ENCODE measurements around the gene MOBP.

The MOBP gene

GRCh38 chr3:39426312-39426711, 41.2 kb upstream of the MOBP start:
- TF ChIP-seq, protein P1, sequence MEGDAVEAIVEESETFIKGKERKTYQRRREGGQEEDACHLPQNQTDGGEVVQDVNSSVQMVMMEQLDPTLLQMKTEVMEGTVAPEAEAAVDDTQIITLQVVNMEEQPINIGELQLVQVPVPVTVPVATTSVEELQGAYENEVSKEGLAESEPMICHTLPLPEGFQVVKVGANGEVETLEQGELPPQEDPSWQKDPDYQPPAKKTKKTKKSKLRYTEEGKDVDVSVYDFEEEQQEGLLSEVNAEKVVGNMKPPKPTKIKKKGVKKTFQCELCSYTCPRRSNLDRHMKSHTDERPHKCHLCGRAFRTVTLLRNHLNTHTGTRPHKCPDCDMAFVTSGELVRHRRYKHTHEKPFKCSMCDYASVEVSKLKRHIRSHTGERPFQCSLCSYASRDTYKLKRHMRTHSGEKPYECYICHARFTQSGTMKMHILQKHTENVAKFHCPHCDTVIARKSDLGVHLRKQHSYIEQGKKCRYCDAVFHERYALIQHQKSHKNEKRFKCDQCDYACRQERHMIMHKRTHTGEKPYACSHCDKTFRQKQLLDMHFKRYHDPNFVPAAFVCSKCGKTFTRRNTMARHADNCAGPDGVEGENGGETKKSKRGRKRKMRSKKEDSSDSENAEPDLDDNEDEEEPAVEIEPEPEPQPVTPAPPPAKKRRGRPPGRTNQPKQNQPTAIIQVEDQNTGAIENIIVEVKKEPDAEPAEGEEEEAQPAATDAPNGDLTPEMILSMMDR (IDR thresholded peaks at IDR 0.05; ENCODE audit: low read depth, low read length): no peak
- Histone ChIP-seq H3K27ac (no peak overlapping the region), H3K4me3 (ENCODE audit: low read depth, low read length) (no peak overlapping the region), H3K27me3 (ENCODE audit: insufficient read depth, low read depth, severe bottlenecking) (no peaks in the 10 kb centered on the region), H3K9me3 (ENCODE audit: severe bottlenecking) (no peaks in the 10 kb centered on the region), H3K36me3 (no peaks in the 10 kb centered on the region)
- DNase-seq: no peak

DNA sequence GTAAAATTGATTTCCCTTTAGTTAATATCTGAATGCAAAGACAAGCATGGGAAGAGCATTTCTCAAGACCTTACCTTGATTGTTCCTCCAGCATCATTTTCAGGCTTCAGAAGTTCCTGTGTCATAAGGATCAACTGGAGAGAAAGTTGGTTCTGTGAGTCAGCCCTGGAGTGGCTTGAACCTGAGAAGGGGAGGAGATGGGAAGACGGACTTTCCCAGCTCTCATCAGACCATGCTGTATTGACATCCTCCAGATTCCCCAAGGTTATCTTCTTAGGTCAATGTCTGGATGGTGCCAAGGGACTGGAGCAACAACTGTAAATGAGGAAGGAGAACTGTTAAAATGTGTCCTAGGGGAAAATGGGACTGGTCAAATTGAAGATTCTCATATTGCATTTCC, 40.0 kb upstream of the MOBP start:
- H3K9me3 ChIP-seq (ENCODE audit: severe bottlenecking): no peaks in the 10 kb centered on the region
- no peaks in the 10 kb centered on the region for H3K27me3 ChIP-seq (ENCODE audit: insufficient read depth, low read depth, severe bottlenecking)
- no peak for DNase-seq
- no peaks in the 10 kb centered on the region for H3K36me3 ChIP-seq
- no peak overlapping the region for H3K4me3 ChIP-seq (ENCODE audit: low read depth, low read length)
- H3K27ac ChIP-seq: no peak overlapping the region
- TF ChIP-seq, protein P1 (IDR thresholded peaks at IDR 0.05; ENCODE audit: low read depth, low read length): no peak

GRCh38 chr3:39428745-39429201, 38.7 kb upstream of the MOBP start:
- Histone ChIP-seq H3K27ac (no peak overlapping the region), H3K4me3 (ENCODE audit: low read depth, low read length) (no peak overlapping the region), H3K27me3 (ENCODE audit: insufficient read depth, low read depth, severe bottlenecking) (no peaks in the 10 kb centered on the region), H3K9me3 (ENCODE audit: severe bottlenecking) (no peaks in the 10 kb centered on the region), H3K36me3 (no peaks in the 10 kb centered on the region)
- TF ChIP-seq, protein P1 (IDR thresholded peaks at IDR 0.05; ENCODE audit: low read depth, low read length): no peak
- no peak for DNase-seq

- DNase-seq: no peak
- Histone ChIP-seq H3K9me3 (ENCODE audit: severe bottlenecking) (no peaks in the 10 kb centered on the region), H3K36me3 (no peaks in the 10 kb centered on the region), H3K27ac (no peak overlapping the region), H3K27me3 (ENCODE audit: insufficient read depth, low read depth, severe bottlenecking) (no peaks in the 10 kb centered on the region), H3K4me3 (ENCODE audit: low read depth, low read length) (no peak overlapping the region)
- TF ChIP-seq, protein P1 (IDR thresholded peaks at IDR 0.05; ENCODE audit: low read depth, low read length): no peak
Measured at GRCh38 chr3:39429466-39429865, 38.0 kb upstream of the MOBP start.

- TF ChIP-seq, protein P1 (IDR thresholded peaks at IDR 0.05; ENCODE audit: low read depth, low read length): no peak
- H3K4me3 ChIP-seq (ENCODE audit: low read depth, low read length): no peak overlapping the region
- H3K27me3 ChIP-seq (ENCODE audit: insufficient read depth, low read depth, severe bottlenecking): no peaks in the 10 kb centered on the region
- no peaks in the 10 kb centered on the region for H3K36me3 ChIP-seq
- DNase-seq: no peak
- H3K9me3 ChIP-seq (ENCODE audit: severe bottlenecking): no peaks in the 10 kb centered on the region
- no peak overlapping the region for H3K27ac ChIP-seq
Measured at GRCh38 chr3:39432342-39432741, 35.1 kb upstream of the MOBP start.

- no peaks in the 10 kb centered on the region for H3K9me3 ChIP-seq (ENCODE audit: severe bottlenecking)
- H3K27me3 ChIP-seq (ENCODE audit: insufficient read depth, low read depth, severe bottlenecking): no peaks in the 10 kb centered on the region
- no peak overlapping the region for H3K27ac ChIP-seq
- H3K36me3 ChIP-seq: no peaks in the 10 kb centered on the region
- TF ChIP-seq, protein P1 (IDR thresholded peaks at IDR 0.05; ENCODE audit: low read depth, low read length): no peak
- H3K4me3 ChIP-seq (ENCODE audit: low read depth, low read length): no peak overlapping the region
- DNase-seq: no peak
Measured at GRCh38 chr3:39433642-39434041, 33.8 kb upstream of the MOBP start.

Measured in WERI-Rb-1 (cell line).